Upper lobe of left lung (tissue), 4 donors: ENCODE measurements around the gene FOXN4.

Source experiments
- EP300 ChIP-seq, 4 donors: sonication (generic); formaldehyde crosslinking; IDR thresholded peaks; one replicate each; pipeline ENCODE4 v1.5.1; 2017; ENCODE audit warnings: antibody characterized with exemption in 4 of 4, control low read depth in 2 of 4
- TF ChIP-seq, protein P1 (sequence below), 6 experiments: fragments of 450-650 bp in 4 of 6; fragments of 200-600 bp in 2 of 6; sonication (generic) in 2 of 6; IDR thresholded peaks; one replicate each; pipeline ENCODE4 v1.5.1; 2016 to 2019; ENCODE audit warnings: antibody characterized with exemption in 6 of 6

DNA sequence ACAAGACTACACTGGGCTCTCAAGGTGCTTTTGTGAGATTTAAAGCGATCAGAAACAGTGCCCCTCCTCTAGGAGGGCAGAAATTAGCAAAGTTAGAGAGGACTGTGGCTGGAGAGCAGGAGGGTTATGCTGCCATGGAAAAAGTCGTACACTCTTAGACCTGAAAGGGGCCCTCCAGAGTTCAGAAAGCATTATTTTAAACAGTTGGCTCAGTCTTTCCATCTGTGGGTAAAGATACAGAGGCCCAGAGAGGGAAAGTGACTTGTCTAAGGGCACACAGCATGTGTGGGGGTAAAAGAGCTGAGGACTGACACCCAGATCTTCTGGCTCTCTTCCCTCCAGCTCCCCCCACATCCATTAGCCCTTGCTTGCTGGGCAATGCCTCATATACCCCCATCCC is 47.1 kb downstream of the FOXN4 start:
- TF ChIP-seq EP300 (IDR thresholded peaks at IDR 0.05) = no peak
- TF ChIP-seq, protein P1, sequence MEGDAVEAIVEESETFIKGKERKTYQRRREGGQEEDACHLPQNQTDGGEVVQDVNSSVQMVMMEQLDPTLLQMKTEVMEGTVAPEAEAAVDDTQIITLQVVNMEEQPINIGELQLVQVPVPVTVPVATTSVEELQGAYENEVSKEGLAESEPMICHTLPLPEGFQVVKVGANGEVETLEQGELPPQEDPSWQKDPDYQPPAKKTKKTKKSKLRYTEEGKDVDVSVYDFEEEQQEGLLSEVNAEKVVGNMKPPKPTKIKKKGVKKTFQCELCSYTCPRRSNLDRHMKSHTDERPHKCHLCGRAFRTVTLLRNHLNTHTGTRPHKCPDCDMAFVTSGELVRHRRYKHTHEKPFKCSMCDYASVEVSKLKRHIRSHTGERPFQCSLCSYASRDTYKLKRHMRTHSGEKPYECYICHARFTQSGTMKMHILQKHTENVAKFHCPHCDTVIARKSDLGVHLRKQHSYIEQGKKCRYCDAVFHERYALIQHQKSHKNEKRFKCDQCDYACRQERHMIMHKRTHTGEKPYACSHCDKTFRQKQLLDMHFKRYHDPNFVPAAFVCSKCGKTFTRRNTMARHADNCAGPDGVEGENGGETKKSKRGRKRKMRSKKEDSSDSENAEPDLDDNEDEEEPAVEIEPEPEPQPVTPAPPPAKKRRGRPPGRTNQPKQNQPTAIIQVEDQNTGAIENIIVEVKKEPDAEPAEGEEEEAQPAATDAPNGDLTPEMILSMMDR (IDR thresholded peaks at IDR 0.05) = no peak
